DND-41 (cell line): ENCODE results near the gene RIC8A.

Experiments used
- EZH2 ChIP-seq: IDR thresholded peaks from 3 replicates; pipeline ENCODE4 v1.6.1; 2012; ENCODE audit warnings: borderline replicate concordance, low read depth, mild to moderate bottlenecking, moderate library complexity, low read length, inconsistent platforms; ENCODE audit not compliant: severe bottlenecking
- TF ChIP-seq, protein P1 (sequence below): IDR thresholded peaks from 2 replicates; pipeline ENCODE4 v1.5.1; 2012; ENCODE audit warnings: borderline replicate concordance, low read length, moderate library complexity, mild to moderate bottlenecking; ENCODE audit not compliant: poor library complexity, severe bottlenecking; ENCODE audit errors: extremely low read depth

DNA sequence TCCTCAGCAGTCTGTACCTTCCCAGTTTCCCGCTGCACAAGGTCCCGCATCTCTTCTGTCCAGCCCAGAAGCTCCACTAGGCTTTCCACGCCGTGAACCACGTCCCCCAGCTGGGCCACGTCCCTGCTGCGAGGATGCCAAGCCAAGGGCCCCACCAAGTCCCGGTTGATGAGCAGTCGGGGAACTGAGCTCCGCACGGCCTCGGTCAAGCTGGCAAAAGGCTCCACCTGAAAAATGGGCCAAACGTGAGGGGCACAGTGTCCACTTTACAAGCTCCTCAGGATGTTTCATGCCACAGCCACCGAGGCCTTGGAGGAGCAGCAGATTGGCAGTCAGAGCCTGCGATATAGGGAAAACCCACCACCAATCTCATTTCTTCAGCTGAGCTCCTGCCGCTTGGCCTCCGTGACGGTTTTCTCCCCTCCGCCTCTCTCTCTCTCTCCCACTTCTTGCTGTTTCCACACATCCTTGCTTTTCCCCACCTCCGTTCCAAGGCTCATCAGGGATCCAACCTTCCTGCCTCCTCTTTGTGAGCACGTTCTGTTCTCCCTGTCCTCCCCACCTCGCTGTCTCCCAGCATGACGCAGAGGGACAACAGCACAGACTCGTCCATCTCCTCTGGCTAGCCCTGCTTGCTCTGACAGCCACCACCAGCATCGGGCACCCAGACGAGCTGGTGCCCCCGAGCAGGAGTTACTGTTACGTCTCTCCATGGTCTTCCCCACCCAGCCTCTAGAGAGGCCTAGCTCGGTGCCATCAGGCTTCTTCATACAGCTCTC lies 11.5 kb downstream of the RIC8A start:
- TF ChIP-seq, protein P1, sequence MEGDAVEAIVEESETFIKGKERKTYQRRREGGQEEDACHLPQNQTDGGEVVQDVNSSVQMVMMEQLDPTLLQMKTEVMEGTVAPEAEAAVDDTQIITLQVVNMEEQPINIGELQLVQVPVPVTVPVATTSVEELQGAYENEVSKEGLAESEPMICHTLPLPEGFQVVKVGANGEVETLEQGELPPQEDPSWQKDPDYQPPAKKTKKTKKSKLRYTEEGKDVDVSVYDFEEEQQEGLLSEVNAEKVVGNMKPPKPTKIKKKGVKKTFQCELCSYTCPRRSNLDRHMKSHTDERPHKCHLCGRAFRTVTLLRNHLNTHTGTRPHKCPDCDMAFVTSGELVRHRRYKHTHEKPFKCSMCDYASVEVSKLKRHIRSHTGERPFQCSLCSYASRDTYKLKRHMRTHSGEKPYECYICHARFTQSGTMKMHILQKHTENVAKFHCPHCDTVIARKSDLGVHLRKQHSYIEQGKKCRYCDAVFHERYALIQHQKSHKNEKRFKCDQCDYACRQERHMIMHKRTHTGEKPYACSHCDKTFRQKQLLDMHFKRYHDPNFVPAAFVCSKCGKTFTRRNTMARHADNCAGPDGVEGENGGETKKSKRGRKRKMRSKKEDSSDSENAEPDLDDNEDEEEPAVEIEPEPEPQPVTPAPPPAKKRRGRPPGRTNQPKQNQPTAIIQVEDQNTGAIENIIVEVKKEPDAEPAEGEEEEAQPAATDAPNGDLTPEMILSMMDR: no peak
- no peak for TF ChIP-seq EZH2
